Liver (tissue), 2 donors: Measurements from ENCODE around the gene ARNT2.

Source experiments
- MAX ChIP-seq: IDR thresholded peaks from 2 replicates; pipeline ENCODE4 v1.6.1; 2016; ENCODE audit warnings: antibody characterized with exemption
- TF ChIP-seq, protein P1 (sequence below): fragments of 150-350 bp; IDR thresholded peaks from 2 replicates; pipeline ENCODE4 v1.5.1; 2017; ENCODE audit warnings: improper control_type of control experiment, low read depth, low read length; ENCODE audit not compliant: missing input control
- TF ChIP-seq, protein P2 (sequence below): IDR thresholded peaks from 2 replicates; pipeline ENCODE4 v1.6.1; 2016; ENCODE audit warnings: antibody characterized with exemption, mild to moderate bottlenecking
- donor health status: healthy.

- TF ChIP-seq, protein P1, sequence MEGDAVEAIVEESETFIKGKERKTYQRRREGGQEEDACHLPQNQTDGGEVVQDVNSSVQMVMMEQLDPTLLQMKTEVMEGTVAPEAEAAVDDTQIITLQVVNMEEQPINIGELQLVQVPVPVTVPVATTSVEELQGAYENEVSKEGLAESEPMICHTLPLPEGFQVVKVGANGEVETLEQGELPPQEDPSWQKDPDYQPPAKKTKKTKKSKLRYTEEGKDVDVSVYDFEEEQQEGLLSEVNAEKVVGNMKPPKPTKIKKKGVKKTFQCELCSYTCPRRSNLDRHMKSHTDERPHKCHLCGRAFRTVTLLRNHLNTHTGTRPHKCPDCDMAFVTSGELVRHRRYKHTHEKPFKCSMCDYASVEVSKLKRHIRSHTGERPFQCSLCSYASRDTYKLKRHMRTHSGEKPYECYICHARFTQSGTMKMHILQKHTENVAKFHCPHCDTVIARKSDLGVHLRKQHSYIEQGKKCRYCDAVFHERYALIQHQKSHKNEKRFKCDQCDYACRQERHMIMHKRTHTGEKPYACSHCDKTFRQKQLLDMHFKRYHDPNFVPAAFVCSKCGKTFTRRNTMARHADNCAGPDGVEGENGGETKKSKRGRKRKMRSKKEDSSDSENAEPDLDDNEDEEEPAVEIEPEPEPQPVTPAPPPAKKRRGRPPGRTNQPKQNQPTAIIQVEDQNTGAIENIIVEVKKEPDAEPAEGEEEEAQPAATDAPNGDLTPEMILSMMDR: no peak
- TF ChIP-seq MAX: no peak
- TF ChIP-seq, protein P2, sequence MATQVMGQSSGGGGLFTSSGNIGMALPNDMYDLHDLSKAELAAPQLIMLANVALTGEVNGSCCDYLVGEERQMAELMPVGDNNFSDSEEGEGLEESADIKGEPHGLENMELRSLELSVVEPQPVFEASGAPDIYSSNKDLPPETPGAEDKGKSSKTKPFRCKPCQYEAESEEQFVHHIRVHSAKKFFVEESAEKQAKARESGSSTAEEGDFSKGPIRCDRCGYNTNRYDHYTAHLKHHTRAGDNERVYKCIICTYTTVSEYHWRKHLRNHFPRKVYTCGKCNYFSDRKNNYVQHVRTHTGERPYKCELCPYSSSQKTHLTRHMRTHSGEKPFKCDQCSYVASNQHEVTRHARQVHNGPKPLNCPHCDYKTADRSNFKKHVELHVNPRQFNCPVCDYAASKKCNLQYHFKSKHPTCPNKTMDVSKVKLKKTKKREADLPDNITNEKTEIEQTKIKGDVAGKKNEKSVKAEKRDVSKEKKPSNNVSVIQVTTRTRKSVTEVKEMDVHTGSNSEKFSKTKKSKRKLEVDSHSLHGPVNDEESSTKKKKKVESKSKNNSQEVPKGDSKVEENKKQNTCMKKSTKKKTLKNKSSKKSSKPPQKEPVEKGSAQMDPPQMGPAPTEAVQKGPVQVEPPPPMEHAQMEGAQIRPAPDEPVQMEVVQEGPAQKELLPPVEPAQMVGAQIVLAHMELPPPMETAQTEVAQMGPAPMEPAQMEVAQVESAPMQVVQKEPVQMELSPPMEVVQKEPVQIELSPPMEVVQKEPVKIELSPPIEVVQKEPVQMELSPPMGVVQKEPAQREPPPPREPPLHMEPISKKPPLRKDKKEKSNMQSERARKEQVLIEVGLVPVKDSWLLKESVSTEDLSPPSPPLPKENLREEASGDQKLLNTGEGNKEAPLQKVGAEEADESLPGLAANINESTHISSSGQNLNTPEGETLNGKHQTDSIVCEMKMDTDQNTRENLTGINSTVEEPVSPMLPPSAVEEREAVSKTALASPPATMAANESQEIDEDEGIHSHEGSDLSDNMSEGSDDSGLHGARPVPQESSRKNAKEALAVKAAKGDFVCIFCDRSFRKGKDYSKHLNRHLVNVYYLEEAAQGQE: no peak
Measured at GRCh38 chr15:80404057-80404760, at the start of gene ARNT2.
